Osteoblast (primary cell): ENCODE data around the gene HMGN2. TPM values are rescaled to one million over a fixed set of nuclear protein-coding genes. Genes with fewer than 3 reads are reported as not detected.

Experiments used
- DNase-seq: peaks from one replicate; pipeline ENCODE4 v3.0.0; 2011; ENCODE audit warnings: low spot score, mixed read lengths; ENCODE audit not compliant: insufficient read length; ENCODE audit errors: missing footprints
- H2AFZ ChIP-seq: 2 replicates; pipeline ENCODE4 v1.6.0; 2011; ENCODE audit warnings: mild to moderate bottlenecking, low read length
- H3K27ac ChIP-seq: 2 replicates; pipeline ENCODE4 v1.5.1; 2011; ENCODE audit warnings: mild to moderate bottlenecking, low read depth, low read length, moderate library complexity
- H3K27me3 ChIP-seq: 2 replicates; pipeline ENCODE4 v1.6.0; 2012; ENCODE audit warnings: mild to moderate bottlenecking, control low read depth, inconsistent platforms, low read length, moderate library complexity; ENCODE audit not compliant: insufficient read depth
- H3K36me3 ChIP-seq: 2 replicates; pipeline ENCODE4 v1.5.1; 2011; ENCODE audit warnings: mild to moderate bottlenecking, low read length, control low read depth, moderate library complexity; ENCODE audit not compliant: insufficient read depth
- H3K4me1 ChIP-seq: 2 replicates; pipeline ENCODE4 v1.5.1; 2011; ENCODE audit warnings: mild to moderate bottlenecking, low read length, control low read depth, moderate library complexity; ENCODE audit not compliant: insufficient read depth
- H3K4me2 ChIP-seq: 2 replicates; pipeline ENCODE4 v1.6.0; 2011; ENCODE audit warnings: mild to moderate bottlenecking, low read length; ENCODE audit not compliant: insufficient read depth
- H3K4me3 ChIP-seq: fragments of 200-600 bp; sonication (generic); 3 replicates; pipeline ENCODE4 v1.5.1; 2012; ENCODE audit warnings: mild to moderate bottlenecking, low read length, inconsistent platforms; ENCODE audit not compliant: insufficient read depth
- H3K79me2 ChIP-seq: 2 replicates; pipeline ENCODE4 v1.6.0; 2012; ENCODE audit warnings: mild to moderate bottlenecking, low read length, control low read depth, inconsistent platforms; ENCODE audit not compliant: insufficient read depth
- H3K9me3 ChIP-seq: 2 replicates; pipeline ENCODE4 v1.5.1; 2011; ENCODE audit warnings: low read depth, low read length, control low read depth
- H4K20me1 ChIP-seq: 2 replicates; pipeline ENCODE4 v1.6.0; 2012; ENCODE audit warnings: mild to moderate bottlenecking, low read length, control low read depth; ENCODE audit not compliant: insufficient read depth
- total RNA-seq: library from RNA; depleted of rRNA; stranded (reverse); fragments of >200 nt; gene quantifications from 2 replicates; pipeline ENCODE4 v1.2.3, GENCODE V29; 2012
- TF ChIP-seq, protein P1 (sequence below): IDR thresholded peaks from 2 replicates; pipeline ENCODE4 v1.5.1; 2011; ENCODE audit warnings: mild to moderate bottlenecking, low read depth, low read length, moderate library complexity; ENCODE audit errors: extremely low read depth

HMGN2 gene
- total RNA-seq, 1 donor: 181 TPM

DNA sequence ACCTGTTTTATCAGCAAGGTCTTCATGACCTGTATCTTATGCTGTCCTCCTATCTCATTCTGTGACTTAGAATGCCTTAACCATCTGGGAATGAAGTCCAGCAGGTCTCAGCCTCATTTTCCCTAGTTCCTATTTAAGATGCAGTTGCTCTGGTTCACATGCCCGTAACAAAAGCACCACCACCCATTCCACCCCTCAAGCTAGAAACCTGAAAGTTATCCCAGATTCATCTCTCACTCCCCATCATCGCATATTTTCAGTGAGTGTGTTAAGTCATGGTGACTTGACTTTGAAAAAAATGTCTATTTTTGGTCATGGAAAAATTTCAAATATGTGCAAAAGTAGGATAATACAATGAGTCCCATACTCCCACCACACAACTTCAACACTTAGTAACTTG is 11.7 kb downstream of the HMGN2 start:
- peaks cover 3% of the 10 kb centered on the region for H3K36me3 ChIP-seq
- no peak overlapping the region for H2AFZ ChIP-seq
- no peak overlapping the region for H3K4me2 ChIP-seq
- H3K4me3 ChIP-seq: no peak overlapping the region
- no peaks in the 10 kb centered on the region for H3K79me2 ChIP-seq
- H3K27ac ChIP-seq: no peak overlapping the region
- DNase-seq: no peak
- no peaks in the 10 kb centered on the region for H3K27me3 ChIP-seq
- peaks cover 16% of the 10 kb centered on the region for H3K4me1 ChIP-seq
- H4K20me1 ChIP-seq: no peaks in the 10 kb centered on the region
- TF ChIP-seq, protein P1, sequence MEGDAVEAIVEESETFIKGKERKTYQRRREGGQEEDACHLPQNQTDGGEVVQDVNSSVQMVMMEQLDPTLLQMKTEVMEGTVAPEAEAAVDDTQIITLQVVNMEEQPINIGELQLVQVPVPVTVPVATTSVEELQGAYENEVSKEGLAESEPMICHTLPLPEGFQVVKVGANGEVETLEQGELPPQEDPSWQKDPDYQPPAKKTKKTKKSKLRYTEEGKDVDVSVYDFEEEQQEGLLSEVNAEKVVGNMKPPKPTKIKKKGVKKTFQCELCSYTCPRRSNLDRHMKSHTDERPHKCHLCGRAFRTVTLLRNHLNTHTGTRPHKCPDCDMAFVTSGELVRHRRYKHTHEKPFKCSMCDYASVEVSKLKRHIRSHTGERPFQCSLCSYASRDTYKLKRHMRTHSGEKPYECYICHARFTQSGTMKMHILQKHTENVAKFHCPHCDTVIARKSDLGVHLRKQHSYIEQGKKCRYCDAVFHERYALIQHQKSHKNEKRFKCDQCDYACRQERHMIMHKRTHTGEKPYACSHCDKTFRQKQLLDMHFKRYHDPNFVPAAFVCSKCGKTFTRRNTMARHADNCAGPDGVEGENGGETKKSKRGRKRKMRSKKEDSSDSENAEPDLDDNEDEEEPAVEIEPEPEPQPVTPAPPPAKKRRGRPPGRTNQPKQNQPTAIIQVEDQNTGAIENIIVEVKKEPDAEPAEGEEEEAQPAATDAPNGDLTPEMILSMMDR: no peak
- no peaks in the 10 kb centered on the region for H3K9me3 ChIP-seq

DNA sequence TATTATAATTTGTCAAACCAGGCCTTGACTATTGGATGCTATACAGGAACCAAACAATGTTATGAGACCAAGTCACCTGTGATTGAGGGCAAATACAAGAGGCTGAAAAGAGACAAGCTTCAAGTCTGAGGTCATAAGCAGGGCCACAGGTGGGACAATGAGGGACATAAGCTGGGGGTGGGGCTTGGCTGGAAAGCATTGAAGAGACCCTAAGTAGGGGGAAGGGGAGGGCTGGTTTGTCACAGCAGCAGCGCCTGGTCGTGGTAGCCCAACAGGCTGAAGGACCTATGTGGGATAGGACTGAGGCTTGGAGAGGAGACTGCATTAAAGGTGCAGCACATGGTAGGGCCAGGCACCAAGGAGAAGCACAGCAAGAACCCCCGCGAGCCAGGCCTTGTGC is 17.9 kb downstream of the HMGN2 start:
- no peak overlapping the region for H3K4me2 ChIP-seq
- H2AFZ ChIP-seq: no peak overlapping the region
- no peaks in the 10 kb centered on the region for H3K27me3 ChIP-seq
- no peak for DNase-seq
- TF ChIP-seq, protein P1: no peak
- H3K27ac ChIP-seq: no peak overlapping the region
- no peaks in the 10 kb centered on the region for H3K79me2 ChIP-seq
- H3K4me1 ChIP-seq: no peaks in the 10 kb centered on the region
- no peak overlapping the region for H3K4me3 ChIP-seq
- no peaks in the 10 kb centered on the region for H4K20me1 ChIP-seq
- H3K36me3 ChIP-seq: no peaks in the 10 kb centered on the region
- H3K9me3 ChIP-seq: no peaks in the 10 kb centered on the region

DNA sequence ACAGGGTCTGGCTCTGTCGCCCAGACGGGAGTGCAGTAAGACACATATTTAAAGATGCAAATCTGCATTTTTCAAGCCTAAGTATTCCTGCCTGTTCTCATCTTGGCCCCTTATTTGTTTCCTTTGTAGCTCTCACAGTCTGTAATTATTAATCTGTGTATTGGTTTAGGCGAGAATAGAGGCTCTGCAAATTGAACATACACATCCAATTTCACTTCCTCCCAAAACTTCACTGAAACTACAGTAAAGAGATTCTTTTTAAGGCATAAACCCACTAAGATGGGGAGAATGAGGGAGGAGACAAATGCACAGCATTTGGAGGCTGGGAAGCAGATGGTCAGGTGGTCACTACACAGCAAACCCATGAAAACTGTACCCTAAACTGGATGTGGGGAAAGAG is 21.0 kb downstream of the HMGN2 start:
- Histone ChIP-seq H3K9me3 (no peaks in the 10 kb centered on the region), H3K27ac (no peak overlapping the region), H2AFZ (no peak overlapping the region), H4K20me1 (no peaks in the 10 kb centered on the region), H3K36me3 (no peaks in the 10 kb centered on the region), H3K4me3 (no peak overlapping the region), H3K4me2 (no peak overlapping the region), H3K4me1 (no peaks in the 10 kb centered on the region), H3K79me2 (no peaks in the 10 kb centered on the region), H3K27me3 (no peaks in the 10 kb centered on the region)
- no peak for DNase-seq
- TF ChIP-seq, protein P1: no peak

DNA sequence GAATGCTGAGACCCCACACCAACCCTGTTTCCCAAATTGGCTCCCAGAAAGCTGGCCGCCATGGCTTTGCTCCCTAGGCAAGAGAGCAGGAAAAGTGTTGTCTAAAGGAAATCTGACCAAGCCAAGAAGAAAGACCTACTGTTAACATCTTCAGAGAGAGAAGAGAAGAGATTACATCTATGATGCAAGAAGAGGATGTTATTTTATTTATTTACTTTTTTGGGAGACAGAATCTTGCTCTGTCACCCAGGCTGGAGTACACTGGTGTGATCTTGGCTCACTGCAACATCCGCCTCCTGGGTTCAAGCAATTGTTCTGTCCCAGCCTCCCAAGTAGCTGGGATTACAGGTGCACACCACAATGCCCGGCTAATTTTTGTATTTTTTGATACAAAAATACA is 21.7 kb downstream of the HMGN2 start:
- DNase-seq: peak; percentile 22
- no peak overlapping the region for H3K27ac ChIP-seq
- H3K27me3 ChIP-seq: no peaks in the 10 kb centered on the region
- H3K36me3 ChIP-seq: no peaks in the 10 kb centered on the region
- no peak overlapping the region for H3K4me2 ChIP-seq
- H4K20me1 ChIP-seq: no peaks in the 10 kb centered on the region
- H2AFZ ChIP-seq: no peak overlapping the region
- H3K4me1 ChIP-seq: no peaks in the 10 kb centered on the region
- TF ChIP-seq, protein P1: no peak
- no peak overlapping the region for H3K4me3 ChIP-seq
- no peaks in the 10 kb centered on the region for H3K79me2 ChIP-seq
- no peaks in the 10 kb centered on the region for H3K9me3 ChIP-seq
